ENCODE data around the gene SPARCL1.

Gene SPARCL1

DNA sequence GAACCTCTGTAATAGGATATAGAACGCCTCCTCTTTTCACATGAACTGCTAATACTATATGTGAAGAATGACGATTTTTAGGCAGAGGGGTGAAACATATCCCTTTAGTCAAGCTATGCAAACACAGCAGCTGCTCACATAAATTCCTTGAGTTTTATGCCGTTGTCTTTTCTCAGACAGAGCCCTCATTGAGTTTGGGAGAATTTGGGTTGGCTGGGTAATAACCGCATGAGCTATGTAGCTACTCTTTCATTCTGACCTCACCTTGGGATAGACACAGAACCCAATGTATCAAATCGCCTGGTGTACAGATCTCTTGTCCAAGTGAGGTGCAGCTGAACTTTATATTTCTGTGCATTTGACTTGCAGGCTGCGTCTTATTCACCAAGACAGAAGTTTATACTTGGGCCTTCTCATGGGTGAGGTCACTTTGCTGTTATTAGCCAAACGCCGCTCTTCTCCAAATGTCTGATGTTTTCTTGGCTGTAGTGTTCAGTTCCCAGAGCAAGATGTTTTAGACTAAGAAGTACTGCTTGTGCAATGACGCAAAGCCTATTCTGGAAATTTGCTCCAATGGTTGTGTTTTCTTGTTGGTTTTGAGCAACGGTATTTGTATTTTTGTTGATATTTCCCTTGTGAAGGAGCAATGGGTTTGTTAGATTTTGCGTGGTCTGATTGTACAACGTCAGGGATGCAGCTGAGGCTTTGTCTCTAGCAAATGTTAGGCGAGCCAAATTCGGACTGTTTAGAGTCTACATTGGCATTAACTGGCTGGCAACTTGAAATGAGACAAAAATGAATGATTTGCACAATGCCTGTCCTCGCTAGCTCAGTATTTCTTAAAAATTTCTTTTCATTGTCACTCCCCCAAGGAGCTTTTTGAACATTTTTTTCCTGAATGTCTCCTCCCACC is 11.2 kb upstream of the SPARCL1 start:
- DNase-seq (ENCODE audit: low read depth) = no peak

DNA sequence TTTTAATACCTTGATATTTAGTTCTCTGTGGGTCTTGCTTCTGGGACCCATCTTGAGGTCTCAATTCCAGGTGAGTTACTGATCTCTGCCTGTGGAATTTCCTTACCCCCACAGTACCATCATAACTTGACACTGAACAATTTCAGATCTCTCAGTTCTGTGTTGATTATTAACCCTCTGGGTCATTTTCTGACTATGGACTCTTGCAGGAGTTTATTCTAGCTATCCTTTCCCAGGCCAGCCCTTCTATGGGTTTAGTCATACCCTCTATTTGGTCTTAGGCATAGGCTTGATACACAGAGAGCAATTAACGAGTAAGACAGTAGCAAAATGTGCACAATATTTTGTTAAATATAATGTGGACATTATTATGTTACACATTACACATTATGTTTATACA is 3.7 kb upstream of the SPARCL1 start:
- DNase-seq (ENCODE audit: low read depth) = no peak

DNA sequence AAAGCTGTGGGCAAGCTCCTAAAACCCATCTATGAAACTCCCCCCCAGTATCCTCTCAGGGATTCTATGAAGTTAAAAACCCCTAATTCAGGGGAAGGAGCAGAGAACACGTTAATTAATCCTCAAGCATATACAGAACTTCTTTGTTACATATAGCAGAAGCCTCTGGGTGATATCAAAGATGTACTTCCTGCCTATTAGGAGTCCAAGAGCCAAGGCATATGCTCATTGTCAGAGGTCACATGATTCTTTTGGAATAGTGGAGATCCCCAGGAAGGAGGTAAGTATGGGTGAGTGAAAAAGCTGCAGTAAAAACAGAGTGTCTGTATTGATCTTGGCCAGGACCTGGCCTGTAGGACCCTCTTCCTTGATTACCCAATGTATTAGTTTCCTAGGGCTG is 2.9 kb upstream of the SPARCL1 start:
- no peak for DNase-seq (ENCODE audit: low read depth)

DNA sequence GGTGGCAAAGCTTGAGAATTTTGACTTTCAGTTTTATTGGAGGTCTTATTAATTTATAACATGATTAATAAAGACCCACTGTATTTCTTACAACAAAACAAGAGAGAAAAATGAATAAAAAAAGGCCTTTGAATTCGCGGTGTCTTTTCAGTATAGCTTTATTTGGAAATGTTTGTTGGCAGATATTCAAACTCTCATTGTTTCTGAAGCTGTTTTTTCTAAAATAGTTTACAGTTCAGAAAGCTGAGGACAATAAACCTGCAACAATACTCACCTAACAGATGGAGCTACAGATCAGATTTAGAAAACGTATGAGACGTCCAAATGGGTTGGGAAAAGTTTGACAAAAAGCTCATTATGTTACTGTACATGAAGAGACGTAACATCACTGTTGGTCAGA is 2.4 kb upstream of the SPARCL1 start:
- no peak for DNase-seq (ENCODE audit: low read depth)

DNA sequence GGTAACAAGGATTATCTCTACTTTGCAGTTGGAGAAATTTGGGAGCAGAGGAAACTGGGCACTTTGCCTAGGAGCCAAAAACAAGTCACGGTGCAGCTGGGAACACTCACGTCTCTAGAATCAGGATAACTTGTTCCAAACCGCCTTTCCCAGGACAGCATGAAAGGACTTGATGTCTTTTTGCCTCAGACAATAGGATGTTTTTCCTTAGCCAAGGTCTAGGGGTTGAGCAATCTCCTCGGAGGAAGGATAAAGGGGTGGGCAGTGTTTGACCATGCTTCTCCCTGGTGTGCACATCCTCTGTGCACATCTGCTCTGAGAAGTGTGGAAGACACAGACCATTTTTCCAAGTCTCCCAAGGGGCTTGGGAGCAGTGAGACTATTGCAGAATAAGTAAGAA is 1.7 kb upstream of the SPARCL1 start:
- DNase-seq (ENCODE audit: low read depth) = no peak

DNA sequence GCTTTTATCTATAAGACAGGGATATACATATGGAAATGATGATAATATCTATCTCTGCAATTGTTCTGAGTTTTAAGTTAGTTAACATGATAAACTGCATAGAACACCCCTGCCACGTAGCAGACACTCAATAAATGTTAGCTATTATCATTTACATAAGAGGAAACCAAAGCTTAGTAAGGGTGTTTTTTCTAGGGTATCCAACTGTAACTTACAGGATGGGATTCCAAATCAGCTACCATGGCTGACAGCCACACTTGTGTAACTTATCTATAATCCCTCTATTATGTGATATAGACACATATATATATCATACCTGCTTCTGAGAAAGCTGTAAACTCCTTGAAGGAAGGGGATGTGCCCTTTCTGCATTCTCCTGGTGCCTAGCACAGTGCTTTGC is 1.1 kb upstream of the SPARCL1 start:
- DNase-seq (ENCODE audit: low read depth) = no peak

DNA sequence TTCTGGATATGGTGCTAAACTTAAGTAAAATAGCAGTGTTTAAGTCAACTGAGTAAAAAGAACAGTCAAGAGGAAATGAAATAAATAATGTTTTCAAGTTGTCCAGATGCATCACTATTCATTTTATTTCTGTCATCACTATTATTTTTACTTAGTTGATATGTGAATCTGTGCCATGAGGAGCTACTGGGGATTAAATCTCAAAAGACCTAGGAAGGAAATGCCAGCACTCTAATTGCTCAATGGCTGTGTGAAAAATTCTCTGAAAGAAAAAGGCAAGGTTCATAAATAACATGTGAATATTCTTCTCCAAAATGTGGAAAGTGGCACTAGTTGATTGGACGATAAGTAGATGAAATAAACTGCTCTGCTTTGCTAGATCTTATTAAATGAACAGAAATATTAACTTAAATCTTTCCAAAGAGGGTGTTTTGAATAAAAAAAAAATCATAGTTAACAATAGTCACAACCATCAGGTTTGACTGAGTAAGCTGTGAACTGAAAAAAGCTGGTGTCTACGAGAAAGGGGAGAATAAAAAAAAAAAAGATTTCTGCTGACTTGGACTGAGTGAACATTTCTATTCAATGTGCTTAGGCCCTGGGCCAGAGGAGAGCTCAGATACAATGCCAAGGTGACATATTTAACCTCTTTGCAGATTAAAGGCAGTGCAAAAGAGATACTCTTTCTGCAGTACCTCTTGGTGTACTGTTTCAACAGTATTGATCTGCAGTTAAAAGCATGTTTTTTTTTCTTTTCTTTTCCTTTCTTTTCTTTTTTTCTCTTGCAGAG is 1.6 kb downstream of the SPARCL1 start:
- no peak for DNase-seq (ENCODE audit: low read depth)

DNA sequence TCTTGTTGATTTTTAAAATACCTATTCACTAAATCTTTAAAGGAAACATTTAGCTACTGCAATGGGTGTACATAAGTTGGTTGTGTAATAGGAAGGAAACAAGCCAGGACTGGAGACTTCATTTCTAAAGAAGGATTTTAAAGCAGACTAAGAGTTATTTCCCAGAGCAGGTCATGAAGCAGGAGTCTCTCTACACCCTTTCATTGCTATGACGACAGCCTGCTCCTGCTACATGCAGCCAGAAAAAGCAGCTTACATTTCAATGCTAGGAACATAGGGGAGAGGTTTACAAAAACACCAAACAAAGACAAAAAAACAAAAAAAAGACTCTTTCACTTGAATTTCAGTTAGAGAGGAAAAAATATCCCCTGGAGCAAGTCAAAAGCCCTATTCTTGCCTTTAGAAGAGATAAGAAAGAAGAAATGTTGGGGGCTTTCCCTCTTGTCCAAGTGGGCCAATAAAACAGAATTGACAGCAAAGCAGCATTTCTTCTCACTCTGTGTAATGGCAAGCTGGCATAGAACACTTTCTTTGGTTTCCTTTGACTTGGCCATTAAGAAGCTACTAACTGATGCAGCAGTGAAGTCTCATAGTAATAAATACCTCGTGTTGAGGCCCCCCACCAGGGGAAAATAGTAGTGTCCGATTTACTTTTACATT is 3.4 kb downstream of the SPARCL1 start:
- no peak for DNase-seq (ENCODE audit: low read depth)

DNA sequence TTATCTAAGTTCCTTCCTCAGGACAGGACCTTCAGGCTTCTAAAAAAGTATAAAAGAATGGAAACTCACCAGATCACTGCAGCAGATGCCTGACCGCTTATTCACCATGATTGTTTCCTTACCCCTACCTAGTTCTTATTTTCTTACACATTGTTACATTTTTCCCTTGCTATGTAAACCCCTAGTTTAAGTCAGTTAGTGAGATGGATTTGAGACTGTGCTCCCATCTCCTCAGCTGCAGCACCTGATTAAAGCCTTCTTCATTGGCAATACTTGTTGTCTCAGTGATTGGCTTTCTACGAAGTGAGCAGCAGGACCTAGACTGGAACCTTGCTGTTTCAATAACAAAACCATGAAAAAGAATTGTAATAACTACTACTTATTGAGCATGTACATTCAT is 4.7 kb downstream of the SPARCL1 start:
- no peak for DNase-seq (ENCODE audit: low read depth)

DNA sequence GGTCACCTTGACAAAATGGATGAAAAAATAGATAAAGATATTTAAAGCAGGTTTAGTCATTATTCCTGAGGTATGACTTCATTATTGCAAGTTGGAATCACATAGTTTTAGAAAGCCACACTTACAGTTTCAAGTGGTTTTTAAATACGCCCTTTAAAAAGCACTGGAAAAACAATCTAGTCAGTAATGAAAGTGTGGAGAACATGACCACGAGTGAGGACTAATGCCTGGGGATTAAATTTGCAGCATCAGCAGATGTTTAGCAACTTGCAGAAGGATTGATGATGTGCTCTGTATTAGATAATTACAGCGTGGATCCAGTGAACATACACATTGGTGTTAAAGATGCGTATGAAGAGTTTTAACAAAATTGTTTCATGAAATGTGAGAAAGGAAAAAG is 5.9 kb downstream of the SPARCL1 start:
- no peak for DNase-seq (ENCODE audit: low read depth)

DNA sequence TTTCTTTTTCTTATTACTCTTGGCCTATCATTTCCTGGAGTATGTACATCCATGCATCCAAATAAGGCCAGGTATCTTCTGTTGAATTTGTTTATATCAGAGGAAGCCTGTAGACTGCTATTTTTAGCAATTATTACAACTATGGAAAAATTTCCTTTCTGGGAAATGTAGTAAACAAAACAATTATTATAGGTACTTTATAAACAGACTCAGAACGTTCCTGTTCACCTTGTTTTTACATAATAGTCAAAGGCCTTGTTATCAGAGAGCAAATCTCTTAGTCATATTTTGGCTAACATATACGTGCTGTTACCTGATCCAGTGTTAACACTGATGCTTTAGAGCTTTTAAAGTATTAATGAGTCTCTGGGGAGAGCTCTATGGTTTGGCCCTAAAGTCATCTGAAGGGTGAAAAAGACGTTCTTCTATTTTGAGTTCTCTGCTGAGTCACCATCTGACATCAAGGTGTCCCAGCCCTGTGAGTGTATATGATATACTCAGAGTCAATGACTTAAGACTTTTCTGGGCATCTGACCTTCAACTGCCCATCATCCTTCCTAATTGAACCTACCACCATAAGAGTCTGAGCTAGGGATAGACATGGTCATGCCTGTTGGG is 7.3 kb downstream of the SPARCL1 start:
- no peak for DNase-seq (ENCODE audit: low read depth)

DNA sequence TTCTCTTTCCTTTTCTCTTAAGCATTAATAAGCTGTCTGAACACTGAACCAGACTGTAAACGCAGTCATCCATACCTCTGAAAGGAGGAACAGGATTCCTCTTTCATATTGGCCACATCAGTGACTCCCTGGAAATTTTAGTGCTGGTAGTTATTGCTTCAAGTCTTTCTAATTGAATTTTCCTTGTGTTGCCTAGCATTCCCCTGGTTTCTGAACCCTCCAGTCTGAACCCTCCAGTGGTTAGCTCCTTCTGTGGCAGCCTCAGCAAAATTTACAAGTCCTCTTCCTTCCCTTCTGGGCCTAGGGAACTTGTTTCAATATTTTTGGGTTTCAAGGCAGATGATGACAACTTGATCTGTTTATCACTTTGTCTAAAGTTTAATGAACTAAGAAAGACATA is 7.9 kb downstream of the SPARCL1 start:
- no peak for DNase-seq (ENCODE audit: low read depth)

DNA sequence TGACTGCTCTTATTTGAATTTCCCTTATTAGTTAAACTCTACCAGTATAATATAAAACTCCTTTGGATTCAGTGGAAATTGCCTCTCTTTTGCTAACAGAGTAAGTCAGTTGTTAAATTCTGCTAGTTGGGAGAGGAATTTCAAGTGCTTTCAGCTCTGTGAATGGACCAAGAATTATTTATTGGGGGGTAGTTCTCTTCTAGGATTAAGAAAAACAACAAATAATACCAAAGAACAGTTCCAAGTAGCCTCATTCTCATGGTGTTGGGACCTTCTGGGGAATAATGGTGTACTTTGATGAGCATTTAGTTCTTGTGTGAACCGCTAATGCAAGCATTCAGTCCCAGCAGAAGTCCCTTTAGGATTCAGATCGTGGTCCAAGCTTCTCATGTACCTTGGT is 11.6 kb downstream of the SPARCL1 start:
- no peak for DNase-seq (ENCODE audit: low read depth)

DNA sequence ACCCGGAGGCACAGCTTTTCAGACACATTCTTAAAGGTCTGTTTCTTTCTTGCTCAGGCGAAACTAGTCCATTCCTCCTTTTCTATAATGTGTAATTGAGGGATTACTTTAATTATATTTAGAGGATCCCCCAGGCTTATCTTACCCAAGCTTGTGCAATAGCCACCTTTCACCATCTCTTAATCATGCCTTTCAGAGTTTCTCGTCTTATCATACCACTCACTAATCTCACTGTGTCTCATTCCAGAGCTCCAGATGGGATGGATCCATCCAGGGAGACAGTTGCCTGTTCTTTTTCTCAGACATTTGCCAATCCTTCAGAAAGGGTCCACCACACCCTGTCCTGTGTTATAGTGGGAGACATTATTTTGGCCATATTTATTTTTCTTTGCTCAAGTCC is 12.5 kb downstream of the SPARCL1 start:
- no peak for DNase-seq (ENCODE audit: low read depth)

DNA sequence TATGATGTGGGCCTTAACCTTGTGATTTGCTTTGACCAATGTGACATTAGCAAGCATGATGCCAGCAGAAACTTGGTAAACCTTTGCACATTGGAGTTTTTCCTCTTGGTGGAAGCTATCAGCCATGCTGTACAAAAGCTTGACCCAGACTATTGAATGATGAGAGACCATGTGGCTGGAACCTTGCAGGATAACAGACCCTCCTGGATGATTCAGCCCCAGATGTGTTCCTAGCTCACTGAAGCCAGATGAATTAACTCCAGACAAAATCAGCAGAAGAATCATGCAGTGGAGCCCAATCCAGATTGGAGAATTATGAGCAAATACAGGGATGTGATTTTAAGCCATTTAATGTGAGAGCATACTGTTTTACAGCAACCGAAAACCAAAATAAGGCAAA is 16.8 kb downstream of the SPARCL1 start:
- no peak for DNase-seq (ENCODE audit: low read depth)

DNA sequence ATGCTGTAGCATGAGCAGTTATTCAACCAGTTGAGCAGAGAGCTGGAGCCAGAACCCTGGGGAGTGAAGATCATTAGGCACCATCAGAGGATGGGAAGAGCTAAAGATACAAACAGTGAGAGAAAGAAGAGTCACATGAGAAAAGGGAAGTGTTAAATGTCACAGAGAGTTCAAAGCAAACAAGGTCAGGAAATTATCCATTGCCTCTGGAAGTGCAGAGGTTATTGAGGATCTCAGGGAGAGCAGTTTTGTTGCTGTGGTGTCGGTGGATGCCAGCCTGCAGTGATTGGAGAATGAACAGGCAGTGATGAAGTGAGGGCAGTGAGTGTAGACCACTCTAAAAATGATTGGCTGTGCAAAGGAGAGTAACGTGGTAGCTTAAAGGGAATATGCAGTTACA is 17.7 kb downstream of the SPARCL1 start:
- no peak for DNase-seq (ENCODE audit: low read depth)

DNA sequence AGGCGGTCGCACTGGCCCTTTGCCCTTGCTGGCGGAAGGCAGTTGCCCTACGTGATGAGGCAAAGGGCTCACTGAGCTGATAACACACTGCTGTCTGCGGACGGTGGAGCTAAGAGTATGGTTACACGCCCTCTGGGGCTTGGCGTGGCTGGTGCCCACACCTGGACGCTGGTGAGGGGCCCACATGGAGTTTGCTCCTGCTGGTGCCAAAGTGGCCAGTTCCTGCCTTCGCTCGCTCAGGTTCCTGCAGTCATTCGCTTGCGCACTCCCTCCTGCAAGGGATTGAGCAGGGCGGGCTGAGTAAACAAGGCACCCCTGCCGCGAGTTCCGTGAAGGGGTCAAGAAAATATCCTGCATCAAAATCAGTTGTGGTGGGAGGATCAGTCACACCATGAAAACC is 18.4 kb downstream of the SPARCL1 start:
- no peak for DNase-seq (ENCODE audit: low read depth)

DNA sequence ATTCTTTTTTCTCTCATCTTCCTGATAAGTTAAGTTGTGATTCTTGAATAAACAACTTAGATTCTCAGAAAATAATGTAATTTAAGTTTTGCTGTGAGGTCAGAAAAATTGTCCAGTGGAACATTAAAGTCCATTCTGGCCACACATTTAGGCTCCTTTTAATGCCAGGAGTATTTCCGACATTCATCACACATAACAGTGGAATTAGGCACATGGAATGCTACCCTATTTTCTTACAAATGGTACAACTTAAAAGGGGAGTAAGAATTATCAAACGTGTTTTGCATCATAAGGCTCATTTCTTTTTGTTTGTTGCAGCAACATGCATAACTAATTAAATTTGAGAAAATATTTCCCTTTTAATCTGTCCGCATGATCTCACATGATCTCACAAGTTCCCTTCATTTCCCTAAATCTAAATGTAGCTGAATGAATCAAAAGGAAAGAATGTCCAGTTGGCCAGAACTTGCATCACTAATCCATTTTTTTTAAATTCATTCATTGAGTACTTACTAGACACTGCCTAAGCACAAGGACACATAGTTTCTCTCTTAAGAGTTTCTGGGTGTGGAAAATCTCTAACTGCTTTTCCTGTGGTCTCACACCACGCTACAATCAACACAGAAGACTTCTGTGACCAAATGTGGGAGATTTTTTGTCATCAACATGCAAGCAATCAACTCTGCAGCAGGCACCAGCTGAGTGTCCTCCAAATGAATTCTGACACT is 22.0 kb downstream of the SPARCL1 start:
- DNase-seq (ENCODE audit: low read depth) = no peak

DNA sequence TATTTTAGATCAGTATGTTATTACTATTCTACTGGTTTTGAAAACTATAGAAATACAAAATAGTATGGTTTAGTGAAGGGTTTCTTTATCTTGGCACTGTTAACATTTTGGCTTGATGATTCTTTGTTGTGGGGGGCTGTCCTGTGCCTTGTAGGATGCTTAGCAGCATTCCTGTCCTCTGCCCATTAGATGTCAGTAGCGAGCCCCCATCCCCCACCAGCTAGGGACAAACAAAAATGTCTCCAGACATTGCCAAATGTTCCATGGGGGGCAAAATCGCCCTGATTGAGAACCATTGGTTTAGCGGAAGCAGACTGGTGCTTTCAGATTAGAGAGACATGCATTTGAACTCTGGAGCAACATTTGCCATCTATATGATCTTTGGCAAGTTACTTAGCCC is 23.3 kb downstream of the SPARCL1 start:
- no peak for DNase-seq (ENCODE audit: low read depth)

DNA sequence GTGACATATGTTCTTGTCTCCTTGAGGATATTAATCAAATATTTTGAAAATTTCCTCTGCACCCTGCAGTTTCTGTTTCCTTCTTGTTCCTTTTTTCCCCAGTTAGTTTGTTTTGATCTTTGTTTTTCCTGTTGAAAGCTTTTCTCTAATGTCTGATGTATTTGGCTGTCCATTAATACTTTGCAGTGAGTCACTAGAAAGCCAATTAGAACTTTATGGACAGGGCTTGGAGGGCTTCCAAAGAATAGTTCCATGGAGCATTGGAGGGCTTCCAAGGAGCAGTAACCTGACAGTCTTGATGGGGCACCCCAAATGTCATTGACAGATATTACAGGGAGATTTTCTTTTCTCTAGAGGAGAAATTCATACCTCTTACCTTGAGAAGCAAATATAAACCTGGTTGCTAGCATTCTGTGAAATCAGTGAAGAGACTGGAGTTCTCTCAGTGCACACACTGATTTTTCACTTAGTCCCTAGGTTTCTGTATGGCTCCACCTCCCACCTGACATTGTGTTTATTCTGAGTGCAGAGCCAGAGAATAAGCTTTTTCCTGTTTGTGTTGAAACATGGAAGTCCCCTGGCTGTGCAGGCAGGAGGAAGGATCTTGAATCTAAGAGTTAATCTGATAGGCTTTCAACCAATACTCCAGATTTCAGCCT is 26.5 kb downstream of the SPARCL1 start:
- no peak for DNase-seq (ENCODE audit: low read depth)

DNA sequence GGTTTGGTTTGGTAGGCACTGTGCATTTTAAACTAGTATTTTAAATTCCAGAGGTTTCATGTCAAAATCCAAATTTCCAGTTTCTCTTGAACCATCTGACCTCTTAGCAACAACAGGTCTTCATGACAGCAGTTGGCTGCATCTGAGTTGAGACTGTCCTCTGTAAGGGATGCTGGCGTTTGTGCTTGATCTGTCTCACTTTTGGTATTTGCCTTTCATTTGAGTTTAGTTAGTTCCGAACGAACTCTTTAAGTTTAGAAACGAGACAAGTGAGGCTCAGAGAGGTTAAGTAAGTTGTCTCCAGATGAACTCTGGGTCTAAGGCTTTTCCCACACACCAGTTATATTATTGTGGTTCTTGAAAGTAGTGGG is 29.1 kb downstream of the SPARCL1 start:
- no peak for DNase-seq (ENCODE audit: low read depth)
